Transverse colon (tissue), 4 donors: ENCODE results near the gene MCIDAS. TPM values are rescaled to one million over a fixed set of nuclear protein-coding genes. Genes with fewer than 3 reads are reported as not detected.

ENCODE experiments used
- DNase-seq: peaks from one replicate; pipeline ENCODE4 v3.0.0-alpha.2; 2019
- H3K27ac ChIP-seq, 4 donors: fragments of 200-600 bp; sonication (generic); 2 replicates each; pipeline ENCODE4 v1.5.1; 2016 to 2018; ENCODE audit warnings: inconsistent platforms in 4 of 4
- H3K27me3 ChIP-seq: fragments of 200-600 bp; sonication (generic); 2 replicates; pipeline ENCODE4 v1.5.1; 2017; ENCODE audit warnings: inconsistent platforms
- H3K36me3 ChIP-seq, 4 donors: fragments of 200-600 bp; sonication (generic); 2 replicates each; pipeline ENCODE4 v1.5.1; 2017 to 2019; ENCODE audit warnings: inconsistent platforms in 4 of 4
- H3K4me1 ChIP-seq, 4 donors: fragments of 200-600 bp; sonication (generic); 2 replicates each; pipeline ENCODE4 v1.5.1; 2017 to 2020; ENCODE audit warnings: inconsistent platforms in 4 of 4
- H3K4me3 ChIP-seq, 4 donors: fragments of 200-600 bp; sonication (generic); 1 replicate in 1 of 4; 2 replicates in 3 of 4; pipeline versions ENCODE4 v1.5.1 to v1.6.1; 2017 to 2019; ENCODE audit warnings: inconsistent platforms in 4 of 4
- H3K9me3 ChIP-seq, 2 donors: fragments of 200-600 bp; sonication (generic); 2 replicates each; pipeline ENCODE4 v1.5.1; 2017 to 2019; ENCODE audit warnings: inconsistent platforms in 2 of 2
- EP300 ChIP-seq: sonication (generic); formaldehyde crosslinking; IDR thresholded peaks from one replicate; pipeline ENCODE4 v1.6.1; 2017; ENCODE audit warnings: antibody characterized with exemption, low read depth
- POLR2A ChIP-seq: fragments of 450-650 bp; IDR thresholded peaks from one replicate; pipeline ENCODE4 v1.6.1; 2016; ENCODE audit warnings: antibody characterized with exemption, mild to moderate bottlenecking, moderate library complexity
- POLR2AphosphoS5 ChIP-seq, 3 donors: sonication (generic); formaldehyde crosslinking; IDR thresholded peaks; one replicate each; pipeline ENCODE4 v1.6.1; 2016; ENCODE audit warnings: antibody characterized with exemption in 3 of 3
- WGBS, 2 donors: methylation state at CpG; one replicate each; pipeline ENCODE4 v1.1.5; 2018; ENCODE audit warnings: low coverage in 1 of 2; 5-methylcytosine and 5-hydroxymethylcytosine counted together
- in situ Hi-C, 4 donors: fragments of 200-750 bp; cut with MboI; loops; one replicate each; pipeline versions ENCODE4 v1.15.0 to v1.15.1; 2017; ENCODE audit warnings: low sequenced_read_pairs in 3 of 4, low pct_ligation_motif_present in 1 of 4, low pct_unique_long_range_greater_than_20kb in 1 of 4
- intact Hi-C: fragments of 100-400 bp; cut with DNase I; formaldehyde crosslinking; loops from one replicate; pipeline ENCODE4 v1.15.1; 2023; ENCODE audit warnings: low total_unique reads
- total RNA-seq, 4 donors: library from RNA; depleted of rRNA; stranded (reverse); fragments of >200 nt; gene quantifications; one replicate each; pipeline ENCODE4 v1.1.0, GENCODE V29; 2016
- TF ChIP-seq, protein P1 (sequence below), 5 experiments: fragments of 200-600 bp in 3 of 5; fragments of 450-650 bp in 2 of 5; sonication (generic) in 3 of 5; IDR thresholded peaks; 1 replicate in 2 of 5; 2 replicates in 3 of 5; pipeline ENCODE4 v1.5.1; 2016 to 2017; ENCODE audit warnings: antibody characterized with exemption in 5 of 5, inconsistent platforms in 3 of 5, mild to moderate bottlenecking in 2 of 5, moderate library complexity in 1 of 5

MCIDAS gene
- total RNA-seq, 4 donors from 2014 or later = 0.95 TPM; not detected in 3

- TF ChIP-seq EP300 (no peak), POLR2A (no peak), POLR2AphosphoS5 (IDR thresholded peaks at IDR 0.05) (no peak)
- TF ChIP-seq, protein P1, sequence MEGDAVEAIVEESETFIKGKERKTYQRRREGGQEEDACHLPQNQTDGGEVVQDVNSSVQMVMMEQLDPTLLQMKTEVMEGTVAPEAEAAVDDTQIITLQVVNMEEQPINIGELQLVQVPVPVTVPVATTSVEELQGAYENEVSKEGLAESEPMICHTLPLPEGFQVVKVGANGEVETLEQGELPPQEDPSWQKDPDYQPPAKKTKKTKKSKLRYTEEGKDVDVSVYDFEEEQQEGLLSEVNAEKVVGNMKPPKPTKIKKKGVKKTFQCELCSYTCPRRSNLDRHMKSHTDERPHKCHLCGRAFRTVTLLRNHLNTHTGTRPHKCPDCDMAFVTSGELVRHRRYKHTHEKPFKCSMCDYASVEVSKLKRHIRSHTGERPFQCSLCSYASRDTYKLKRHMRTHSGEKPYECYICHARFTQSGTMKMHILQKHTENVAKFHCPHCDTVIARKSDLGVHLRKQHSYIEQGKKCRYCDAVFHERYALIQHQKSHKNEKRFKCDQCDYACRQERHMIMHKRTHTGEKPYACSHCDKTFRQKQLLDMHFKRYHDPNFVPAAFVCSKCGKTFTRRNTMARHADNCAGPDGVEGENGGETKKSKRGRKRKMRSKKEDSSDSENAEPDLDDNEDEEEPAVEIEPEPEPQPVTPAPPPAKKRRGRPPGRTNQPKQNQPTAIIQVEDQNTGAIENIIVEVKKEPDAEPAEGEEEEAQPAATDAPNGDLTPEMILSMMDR (IDR thresholded peaks at IDR 0.05) = no peak
- H3K27ac ChIP-seq = no peak overlapping the region
- H3K4me3 ChIP-seq = no peak overlapping the region
- DNase-seq = no peak
- peaks cover 100% of the 10 kb centered on the region for H3K27me3 ChIP-seq
- H3K4me1 ChIP-seq = peaks cover 8 to 32% (median 27%) of the 10 kb centered on the region in 4 donors
- in situ Hi-C loops = loop anchor here in 1 of 4 donors (10.0 kb wide), 1 partner anchor 51 kb away; the partner anchor contains the start of gene CDC20B
- H3K9me3 ChIP-seq = no peaks in the 10 kb centered on the region
- H3K36me3 ChIP-seq = no peaks in the 10 kb centered on the region
- intact Hi-C loops = loop anchor here (10.0 kb wide), 1 partner anchor 51 kb away; the partner anchor contains the start of gene CDC20B
These were observed 1.8 kb downstream of the MCIDAS start for GRCh38 chr5:55225346-55225745.

GRCh38 chr5:55223812-55224240, 3.3 kb downstream of the MCIDAS start:
- no peak overlapping the region for H3K4me3 ChIP-seq
- intact Hi-C loops = loop anchor here (10.0 kb wide), 1 partner anchor 49 kb away; the partner anchor contains the start of gene CDC20B
- H3K9me3 ChIP-seq = no peaks in the 10 kb centered on the region
- peaks cover 11 to 40% (median 31%) of the 10 kb centered on the region in 4 donors for H3K4me1 ChIP-seq
- DNase-seq = no peak
- WGBS, 2 donors = 54 to 80% methylated on average over 1 to 7 of the region's 7 CpGs
- H3K36me3 ChIP-seq = no peaks in the 10 kb centered on the region
- no peak overlapping the region for H3K27ac ChIP-seq
- in situ Hi-C loops = loop anchor here in 1 of 4 donors (10.0 kb wide), 1 partner anchor 49 kb away; the partner anchor contains the start of gene CDC20B
- no peak for TF ChIP-seq POLR2A
- TF ChIP-seq, protein P1 (IDR thresholded peaks at IDR 0.05) = no peak
- no peak for TF ChIP-seq EP300
- TF ChIP-seq POLR2AphosphoS5 (IDR thresholded peaks at IDR 0.05) = no peak
- peaks cover 99% of the 10 kb centered on the region for H3K27me3 ChIP-seq

GRCh38 chr5:55222985-55223811, 3.9 kb downstream of the MCIDAS start:
- no peak for DNase-seq
- Histone ChIP-seq H3K36me3 (no peaks in the 10 kb centered on the region), H3K4me3 (peak overlapping the region in 1 of 4 donors; percentile 11), H3K9me3 (no peaks in the 10 kb centered on the region), H3K27me3 (peaks cover 98% of the 10 kb centered on the region), H3K4me1 (peaks cover 11 to 40% (median 33%) of the 10 kb centered on the region in 4 donors), H3K27ac (no peak overlapping the region)
- TF ChIP-seq EP300 (no peak), POLR2AphosphoS5 (IDR thresholded peaks at IDR 0.05) (no peak), POLR2A (no peak)
- TF ChIP-seq, protein P1 (IDR thresholded peaks at IDR 0.05) = no peak
- in situ Hi-C loops (loop anchor here in 1 of 4 donors (10.0 kb wide), 1 partner anchor 48 kb away; the partner anchor contains the start of gene CDC20B), intact Hi-C loops (loop anchor here (10.0 kb wide), 1 partner anchor 48 kb away; the partner anchor contains the start of gene CDC20B)
- 19 to 34% methylated on average over 10 to 26 of the region's 61 CpGs for WGBS, 2 donors
